ENCODE results near the gene SH2D3C.

- no peak for TF ChIP-seq CTCF (IDR thresholded peaks at IDR 0.05; ENCODE audit: low read length)
- no peak for TF ChIP-seq EZH2 (IDR thresholded peaks at IDR 0.05; ENCODE audit: borderline replicate concordance, low read length)
Measured at GRCh38 chr9:127780126-127780885, 1.8 kb upstream of the SH2D3C start.

Data from OCI-LY1 (cell line).